Endothelial cell of umbilical vein (primary cell): Measurements from ENCODE around the gene MRTFA. TPM values are rescaled to one million over a fixed set of nuclear protein-coding genes. Genes with fewer than 3 reads are reported as not detected.

Source experiments
- BruUV-seq: library from RNA; stranded (reverse); fragments of 400-500 nt; replicated peaks from 2 replicates; lab custom pipeline; 2021; lab: Mats Ljungman, UMichigan
- CTCF ChIA-PET: fragments of 300-600, 350-600 bp; sonication (Branson Sonifier 250); formaldehyde crosslinking; loops from one replicate; lab custom pipeline; 2021; ENCODE audit warnings: antibody characterized with exemption, inconsistent platforms; lab: Charles Lee
- POLR2A ChIA-PET: fragments of 300-600, 350-600 bp; sonication (Branson Sonifier 250); formaldehyde crosslinking; loops from one replicate; lab custom pipeline; 2021; ENCODE audit warnings: antibody characterized with exemption, inconsistent platforms; lab: Charles Lee
- DNase-seq: peaks from one replicate; pipeline ENCODE4 v3.0.0-alpha.2; 2011; ENCODE audit warnings: low read depth, low spot score
- FAIRE-seq: peaks from 2 replicates; lab custom pipeline; 2011; peaks lifted over from hg19 to GRCh38; lab: Jason Lieb, UNC
- H2AFZ ChIP-seq: 2 replicates; pipeline ENCODE4 v1.6.0; 2012; ENCODE audit warnings: low read depth, low read length, control low read depth, inconsistent platforms
- H3K27ac ChIP-seq: 2 replicates; pipeline ENCODE4 v1.5.1; 2011; ENCODE audit warnings: low read depth, mild to moderate bottlenecking, control low read depth, low read length, moderate library complexity; ENCODE audit not compliant: insufficient read depth
- H3K27me3 ChIP-seq, 2 experiments: 2 replicates each; pipeline versions ENCODE4 v1.6.0 to v1.6.1; 2011; ENCODE audit warnings: low read length in 2 of 2, mixed read lengths in 1 of 2; ENCODE audit not compliant: control insufficient read depth in 2 of 2, insufficient read depth in 2 of 2
- H3K36me3 ChIP-seq, 2 experiments: 2 replicates in 1 of 2; 3 replicates in 1 of 2; pipeline ENCODE4 v1.5.1; 2011; ENCODE audit warnings: low read length in 2 of 2, mild to moderate bottlenecking in 1 of 2, moderate library complexity in 1 of 2; ENCODE audit not compliant: control insufficient read depth in 2 of 2, insufficient read depth in 2 of 2; ENCODE audit errors: extremely low read depth in 1 of 2
- H3K4me1 ChIP-seq: 3 replicates; pipeline ENCODE4 v1.5.1; 2011; ENCODE audit warnings: mild to moderate bottlenecking, low read length; ENCODE audit not compliant: control insufficient read depth, insufficient read depth; ENCODE audit errors: extremely low read depth
- H3K4me2 ChIP-seq: 2 replicates; pipeline ENCODE4 v1.6.1; 2011; ENCODE audit warnings: low read length, control low read depth, mixed read lengths; ENCODE audit not compliant: insufficient read depth
- H3K4me3 ChIP-seq, 3 experiments: fragments of 200-600 bp in 1 of 3; sonication (generic), shearing (Covaris generic) in 1 of 3; replicated peaks in 1 of 3; 2 replicates each; pipeline ENCODE4 v1.5.1; 2011 to 2016; ENCODE audit warnings: control low read depth in 3 of 3, low read length in 3 of 3, mild to moderate bottlenecking in 2 of 3, inconsistent platforms in 1 of 3, low read depth in 1 of 3, moderate library complexity in 1 of 3; ENCODE audit not compliant: insufficient read depth in 1 of 3
- H3K79me2 ChIP-seq: 2 replicates; pipeline ENCODE4 v1.6.0; 2012; ENCODE audit warnings: low read length, inconsistent platforms; ENCODE audit not compliant: control insufficient read depth, insufficient read depth
- H3K9ac ChIP-seq: replicated peaks from 2 replicates; pipeline ENCODE3; 2011; ENCODE audit warnings: low read length, control low read depth; ENCODE audit not compliant: insufficient read depth; ENCODE audit errors: extremely low read depth
- H3K9me1 ChIP-seq: replicated peaks from 3 replicates; pipeline ENCODE4 v1.6.0; 2011; ENCODE audit warnings: mild to moderate bottlenecking, low read length; ENCODE audit not compliant: control insufficient read depth, insufficient read depth; ENCODE audit errors: extremely low read depth
- H3K9me3 ChIP-seq: replicated peaks from 2 replicates; pipeline ENCODE4 v1.5.1; 2012; ENCODE audit warnings: low read length, inconsistent platforms; ENCODE audit not compliant: control insufficient read depth, insufficient read depth
- H4K20me1 ChIP-seq: replicated peaks from 2 replicates; pipeline ENCODE3; 2011; ENCODE audit warnings: mild to moderate bottlenecking, low read length; ENCODE audit not compliant: control insufficient read depth, insufficient read depth; ENCODE audit errors: extremely low read depth
- EZH2 ChIP-seq: IDR thresholded peaks from 2 replicates; pipeline ENCODE4 v1.6.1; 2012; ENCODE audit warnings: borderline replicate concordance, low read depth, mild to moderate bottlenecking, moderate library complexity, low read length, inconsistent platforms; ENCODE audit not compliant: severe bottlenecking
- FOS ChIP-seq: IDR thresholded peaks from 2 replicates; pipeline ENCODE4 v1.6.1; 2011; ENCODE audit warnings: mild to moderate bottlenecking, low read length, moderate library complexity, borderline replicate concordance; ENCODE audit not compliant: insufficient read depth
- GATA2 ChIP-seq: IDR thresholded peaks from 2 replicates; pipeline ENCODE4 v1.7.0; 2011; ENCODE audit warnings: low read depth, mild to moderate bottlenecking, moderate library complexity, mixed read lengths, low read length; ENCODE audit not compliant: insufficient read length, insufficient read depth
- JUN ChIP-seq: IDR thresholded peaks from 2 replicates; pipeline ENCODE4 v1.6.1; 2011; ENCODE audit warnings: borderline replicate concordance, low read depth; ENCODE audit not compliant: insufficient read length, insufficient read depth
- MYC ChIP-seq: IDR thresholded peaks from one replicate; pipeline ENCODE4 v1.6.1; 2011; ENCODE audit warnings: mild to moderate bottlenecking, low read depth, low read length
- POLR2A ChIP-seq: IDR thresholded peaks from 2 replicates; pipeline ENCODE4 v1.6.1; 2012; ENCODE audit warnings: low read depth, mild to moderate bottlenecking, control low read depth, low read length
- POLR2AphosphoS5 ChIP-seq: IDR thresholded peaks from 2 replicates; pipeline ENCODE4 v1.6.1; 2012; ENCODE audit warnings: low read depth, mild to moderate bottlenecking, control low read depth, low read length, moderate library complexity; ENCODE audit not compliant: insufficient read depth
- dilution Hi-C: fragments of 300-500 bp; cut with MboI; formaldehyde crosslinking; loops from one replicate; pipeline ENCODE4 v1.15.0; 2019; ENCODE audit warnings: low sequenced_read_pairs; ENCODE audit not compliant: extremely low pct_ligation_motif_present
- intact Hi-C: fragments of 100-400 bp; cut with micrococcal nuclease; formaldehyde crosslinking; loops from one replicate; pipeline ENCODE4 v1.10.0; 2022
- polyA plus RNA-seq, 4 experiments: library from polyadenylated mRNA; depleted of rRNA in 3 of 4; stranded (reverse) in 3 of 4; unstranded in 1 of 4; fragments of >200 nt; gene quantifications; 2 replicates each; pipeline versions ENCODE4 v1.2.1 to v1.2.3, GENCODE V29; 2011 to 2012; ENCODE audit warnings: missing spikeins in 1 of 4
- total RNA-seq: library from RNA; stranded (reverse); gene quantifications from 2 replicates; pipeline ENCODE4 v1.2.3, GENCODE V29; 2021
- TF ChIP-seq, protein P1 (sequence below), 2 donors: IDR thresholded peaks; 1 replicate in 1 of 2; 2 replicates in 1 of 2; pipeline ENCODE4 v1.5.1; 2011; ENCODE audit warnings: low read length in 2 of 2, mild to moderate bottlenecking in 2 of 2, moderate library complexity in 2 of 2, control low read depth in 1 of 2, inconsistent platforms in 1 of 2, low read depth in 1 of 2; ENCODE audit not compliant: insufficient read depth in 1 of 2; ENCODE audit errors: extremely low read depth in 1 of 2
- TF ChIP-seq, protein P2 (sequence below): IDR thresholded peaks from 2 replicates; pipeline ENCODE4 v1.6.1; 2011; ENCODE audit not compliant: insufficient read depth, insufficient read length

MRTFA gene
- total and polyA plus RNA-seq, 2 donors (not counting 3 experiments of a cell fraction or from before 2014, with no cell fraction given): 13.6 to 44.1 TPM

GRCh38 chr22:40432625-40433024 lies 203.9 kb downstream of the MRTFA start:
- Histone ChIP-seq H3K79me2 (peaks cover 6% of the 10 kb centered on the region), H3K27ac (no peak overlapping the region), H3K4me3 (no peak overlapping the region), H3K9ac (no peak overlapping the region), H3K4me2 (no peak overlapping the region), H3K9me3 (no peaks in the 10 kb centered on the region), H3K36me3 (peaks cover 0 to 17% of the 10 kb centered on the region in 2 experiments), H3K27me3 (no peaks in the 10 kb centered on the region), H2AFZ (no peak overlapping the region), H3K9me1 (no peaks in the 10 kb centered on the region), H4K20me1 (no peaks in the 10 kb centered on the region), H3K4me1 (peaks cover 2% of the 10 kb centered on the region)
- BruUV-seq: no TSS peak
- dilution Hi-C loops (no loop called here), intact Hi-C loops (no loop called here)
- ChIA-PET CTCF (interaction anchor here (0.7 to 2.2 kb wide), 3 partner anchors 92 to 251 kb away, joined by 3 to 7 read pairs (median 5); no protein-coding TSS in a partner anchor), POLR2A (no interaction called here)
- TF ChIP-seq GATA2 (no peak), FOS (no peak), POLR2A (no peak), EZH2 (no peak), MYC (no peak), POLR2AphosphoS5 (no peak), JUN (no peak)
- TF ChIP-seq, protein P1, sequence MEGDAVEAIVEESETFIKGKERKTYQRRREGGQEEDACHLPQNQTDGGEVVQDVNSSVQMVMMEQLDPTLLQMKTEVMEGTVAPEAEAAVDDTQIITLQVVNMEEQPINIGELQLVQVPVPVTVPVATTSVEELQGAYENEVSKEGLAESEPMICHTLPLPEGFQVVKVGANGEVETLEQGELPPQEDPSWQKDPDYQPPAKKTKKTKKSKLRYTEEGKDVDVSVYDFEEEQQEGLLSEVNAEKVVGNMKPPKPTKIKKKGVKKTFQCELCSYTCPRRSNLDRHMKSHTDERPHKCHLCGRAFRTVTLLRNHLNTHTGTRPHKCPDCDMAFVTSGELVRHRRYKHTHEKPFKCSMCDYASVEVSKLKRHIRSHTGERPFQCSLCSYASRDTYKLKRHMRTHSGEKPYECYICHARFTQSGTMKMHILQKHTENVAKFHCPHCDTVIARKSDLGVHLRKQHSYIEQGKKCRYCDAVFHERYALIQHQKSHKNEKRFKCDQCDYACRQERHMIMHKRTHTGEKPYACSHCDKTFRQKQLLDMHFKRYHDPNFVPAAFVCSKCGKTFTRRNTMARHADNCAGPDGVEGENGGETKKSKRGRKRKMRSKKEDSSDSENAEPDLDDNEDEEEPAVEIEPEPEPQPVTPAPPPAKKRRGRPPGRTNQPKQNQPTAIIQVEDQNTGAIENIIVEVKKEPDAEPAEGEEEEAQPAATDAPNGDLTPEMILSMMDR (IDR thresholded peaks at IDR 0.05; ENCODE audit: extremely low read depth in 1 of 2, insufficient read depth in 1 of 2, low read depth in 1 of 2, low read length in 2 of 2): no peak
- TF ChIP-seq, protein P2, sequence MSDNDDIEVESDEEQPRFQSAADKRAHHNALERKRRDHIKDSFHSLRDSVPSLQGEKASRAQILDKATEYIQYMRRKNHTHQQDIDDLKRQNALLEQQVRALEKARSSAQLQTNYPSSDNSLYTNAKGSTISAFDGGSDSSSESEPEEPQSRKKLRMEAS: no peak
- DNase-seq: no peak
- no peak for FAIRE-seq
